NT2/D1 (cell line): Measurements from ENCODE around the gene PRPF6.

Experiments
- DNase-seq: peaks from one replicate; pipeline ENCODE4 v3.0.0-alpha.2; 2011; ENCODE audit warnings: low read depth, low spot score
- H3K27me3 ChIP-seq: 2 replicates; pipeline ENCODE4 v1.6.0; 2011; ENCODE audit warnings: mild to moderate bottlenecking; ENCODE audit not compliant: insufficient read length, insufficient read depth
- H3K36me3 ChIP-seq: 2 replicates; pipeline ENCODE4 v1.6.1; 2011; ENCODE audit warnings: mild to moderate bottlenecking, low read length, mixed read lengths; ENCODE audit not compliant: insufficient read depth, insufficient read length
- H3K4me1 ChIP-seq: 2 replicates; pipeline ENCODE4 v1.5.1; 2011; ENCODE audit not compliant: insufficient read depth, insufficient read length
- H3K4me3 ChIP-seq: 2 replicates; pipeline ENCODE4 v1.5.1; 2011; ENCODE audit warnings: low read depth; ENCODE audit not compliant: insufficient read length
- H3K9ac ChIP-seq: 2 replicates; pipeline ENCODE4 v1.6.0; 2011; ENCODE audit warnings: low read depth; ENCODE audit not compliant: insufficient read length
- H3K9me3 ChIP-seq: 2 replicates; pipeline ENCODE4 v1.5.1; 2011; ENCODE audit warnings: mild to moderate bottlenecking, low read length; ENCODE audit not compliant: insufficient read depth
- SUZ12 ChIP-seq: IDR thresholded peaks from 2 replicates; pipeline ENCODE4 v1.6.1; 2011; ENCODE audit not compliant: insufficient read length, insufficient read depth; ENCODE audit errors: extremely low read depth
- YY1 ChIP-seq: IDR thresholded peaks from 2 replicates; pipeline ENCODE4 v1.6.1; 2011; ENCODE audit not compliant: insufficient read length, insufficient read depth
- ZNF274 ChIP-seq: IDR thresholded peaks from 2 replicates; pipeline ENCODE4 v1.6.1; 2011; ENCODE audit warnings: mild to moderate bottlenecking, low read depth, low read length

Gene PRPF6

GRCh38 chr20:63943808-63944077 lies 37.2 kb upstream of the PRPF6 start:
- DNase-seq, result no peak
- no peaks in the 10 kb centered on the region for H3K27me3 ChIP-seq
- peaks cover 26% of the 10 kb centered on the region for H3K4me1 ChIP-seq
- TF ChIP-seq ZNF274 (no peak), SUZ12 (no peak), YY1 (no peak)
- peaks cover 80% of the 10 kb centered on the region for H3K36me3 ChIP-seq
- H3K9me3 ChIP-seq, result no peaks in the 10 kb centered on the region
- no peak overlapping the region for H3K4me3 ChIP-seq
- no peak overlapping the region for H3K9ac ChIP-seq

- no peaks in the 10 kb centered on the region for H3K9me3 ChIP-seq
- H3K4me3 ChIP-seq, result no peak overlapping the region
- H3K4me1 ChIP-seq, result peaks cover 31% of the 10 kb centered on the region
- no peaks in the 10 kb centered on the region for H3K27me3 ChIP-seq
- TF ChIP-seq YY1 (no peak), ZNF274 (no peak), SUZ12 (no peak)
- no peak overlapping the region for H3K9ac ChIP-seq
- H3K36me3 ChIP-seq, result peaks cover 75% of the 10 kb centered on the region
- DNase-seq, result no peak
Observed at GRCh38 chr20:63944078-63944941, 36.6 kb upstream of the PRPF6 start.

- Histone ChIP-seq H3K36me3 (peaks cover 67% of the 10 kb centered on the region), H3K27me3 (no peaks in the 10 kb centered on the region), H3K4me3 (no peak overlapping the region), H3K9ac (no peak overlapping the region), H3K9me3 (no peaks in the 10 kb centered on the region), H3K4me1 (peaks cover 37% of the 10 kb centered on the region)
- no peak for DNase-seq
- no peak for TF ChIP-seq YY1
- TF ChIP-seq SUZ12, result no peak
- no peak for TF ChIP-seq ZNF274
Observed at GRCh38 chr20:63945031-63945658, 35.8 kb upstream of the PRPF6 start.

- DNase-seq, result no peak
- H3K4me3 ChIP-seq, result no peak overlapping the region
- no peaks in the 10 kb centered on the region for H3K27me3 ChIP-seq
- H3K36me3 ChIP-seq, result peaks cover 66% of the 10 kb centered on the region
- no peak overlapping the region for H3K9ac ChIP-seq
- H3K9me3 ChIP-seq, result no peaks in the 10 kb centered on the region
- H3K4me1 ChIP-seq, result peaks cover 39% of the 10 kb centered on the region
- TF ChIP-seq YY1, result no peak
- TF ChIP-seq ZNF274, result no peak
- TF ChIP-seq SUZ12, result no peak
Observed at GRCh38 chr20:63945921-63946920, 34.7 kb upstream of the PRPF6 start.

- peaks cover 70% of the 10 kb centered on the region for H3K36me3 ChIP-seq
- no peaks in the 10 kb centered on the region for H3K27me3 ChIP-seq
- no peak overlapping the region for H3K4me3 ChIP-seq
- TF ChIP-seq ZNF274 (no peak), SUZ12 (no peak), YY1 (no peak)
- H3K9me3 ChIP-seq, result no peaks in the 10 kb centered on the region
- DNase-seq, result no peak
- H3K4me1 ChIP-seq, result peaks cover 42% of the 10 kb centered on the region
- H3K9ac ChIP-seq, result no peak overlapping the region
Observed at GRCh38 chr20:63946986-63947637, 33.8 kb upstream of the PRPF6 start.

GRCh38 chr20:63947638-63948456 lies 33.1 kb upstream of the PRPF6 start:
- TF ChIP-seq SUZ12 (no peak), ZNF274 (no peak), YY1 (no peak)
- H3K4me3 ChIP-seq, result no peak overlapping the region
- H3K36me3 ChIP-seq, result peaks cover 71% of the 10 kb centered on the region

More at GRCh38 chr20:63947638-63948456, 33.1 kb upstream of the PRPF6 start:
- H3K27me3 ChIP-seq, result no peaks in the 10 kb centered on the region
- H3K4me1 ChIP-seq, result peaks cover 47% of the 10 kb centered on the region
- no peak overlapping the region for H3K9ac ChIP-seq
- H3K9me3 ChIP-seq, result no peaks in the 10 kb centered on the region
- no peak for DNase-seq
